Transverse colon (tissue), 4 donors: Measurements from ENCODE around the gene SMYD3. TPM values are rescaled to one million over a fixed set of nuclear protein-coding genes. Genes with fewer than 3 reads are reported as not detected.

Experiments used
- DNase-seq: peaks from one replicate; pipeline ENCODE4 v3.0.0-alpha.2; 2019
- H3K27ac ChIP-seq, 4 donors: fragments of 200-600 bp; sonication (generic); 2 replicates each; pipeline ENCODE4 v1.5.1; 2016 to 2018; ENCODE audit warnings: inconsistent platforms in 4 of 4
- H3K27me3 ChIP-seq: fragments of 200-600 bp; sonication (generic); 2 replicates; pipeline ENCODE4 v1.5.1; 2017; ENCODE audit warnings: inconsistent platforms
- H3K36me3 ChIP-seq, 4 donors: fragments of 200-600 bp; sonication (generic); 2 replicates each; pipeline ENCODE4 v1.5.1; 2017 to 2019; ENCODE audit warnings: inconsistent platforms in 4 of 4
- H3K4me1 ChIP-seq, 4 donors: fragments of 200-600 bp; sonication (generic); 2 replicates each; pipeline ENCODE4 v1.5.1; 2017 to 2020; ENCODE audit warnings: inconsistent platforms in 4 of 4
- H3K4me3 ChIP-seq, 4 donors: fragments of 200-600 bp; sonication (generic); 1 replicate in 1 of 4; 2 replicates in 3 of 4; pipeline versions ENCODE4 v1.5.1 to v1.6.1; 2017 to 2019; ENCODE audit warnings: inconsistent platforms in 4 of 4
- H3K9me3 ChIP-seq, 2 donors: fragments of 200-600 bp; sonication (generic); 2 replicates each; pipeline ENCODE4 v1.5.1; 2017 to 2019; ENCODE audit warnings: inconsistent platforms in 2 of 2
- EP300 ChIP-seq: sonication (generic); formaldehyde crosslinking; IDR thresholded peaks from one replicate; pipeline ENCODE4 v1.6.1; 2017; ENCODE audit warnings: antibody characterized with exemption, low read depth
- POLR2A ChIP-seq: fragments of 450-650 bp; IDR thresholded peaks from one replicate; pipeline ENCODE4 v1.6.1; 2016; ENCODE audit warnings: antibody characterized with exemption, mild to moderate bottlenecking, moderate library complexity
- POLR2AphosphoS5 ChIP-seq, 3 donors: sonication (generic); formaldehyde crosslinking; IDR thresholded peaks; one replicate each; pipeline ENCODE4 v1.6.1; 2016; ENCODE audit warnings: antibody characterized with exemption in 3 of 3
- WGBS, 2 donors: methylation state at CpG; one replicate each; pipeline ENCODE4 v1.1.5; 2018; ENCODE audit warnings: low coverage in 1 of 2; 5-methylcytosine and 5-hydroxymethylcytosine counted together
- in situ Hi-C, 4 donors: fragments of 200-750 bp; cut with MboI; loops; one replicate each; pipeline versions ENCODE4 v1.15.0 to v1.15.1; 2017; ENCODE audit warnings: low sequenced_read_pairs in 3 of 4, low pct_ligation_motif_present in 1 of 4, low pct_unique_long_range_greater_than_20kb in 1 of 4
- intact Hi-C: fragments of 100-400 bp; cut with DNase I; formaldehyde crosslinking; loops from one replicate; pipeline ENCODE4 v1.15.1; 2023; ENCODE audit warnings: low total_unique reads
- total RNA-seq, 4 donors: library from RNA; depleted of rRNA; stranded (reverse); fragments of >200 nt; gene quantifications; one replicate each; pipeline ENCODE4 v1.1.0, GENCODE V29; 2016
- TF ChIP-seq, protein P1 (sequence below), 5 experiments: fragments of 200-600 bp in 3 of 5; fragments of 450-650 bp in 2 of 5; sonication (generic) in 3 of 5; IDR thresholded peaks; 1 replicate in 2 of 5; 2 replicates in 3 of 5; pipeline ENCODE4 v1.5.1; 2016 to 2017; ENCODE audit warnings: antibody characterized with exemption in 5 of 5, inconsistent platforms in 3 of 5, mild to moderate bottlenecking in 2 of 5, moderate library complexity in 1 of 5

Gene SMYD3
- total RNA-seq, 4 donors from 2014 or later, result 10.5 to 31.3 (median 25.8) TPM

DNA sequence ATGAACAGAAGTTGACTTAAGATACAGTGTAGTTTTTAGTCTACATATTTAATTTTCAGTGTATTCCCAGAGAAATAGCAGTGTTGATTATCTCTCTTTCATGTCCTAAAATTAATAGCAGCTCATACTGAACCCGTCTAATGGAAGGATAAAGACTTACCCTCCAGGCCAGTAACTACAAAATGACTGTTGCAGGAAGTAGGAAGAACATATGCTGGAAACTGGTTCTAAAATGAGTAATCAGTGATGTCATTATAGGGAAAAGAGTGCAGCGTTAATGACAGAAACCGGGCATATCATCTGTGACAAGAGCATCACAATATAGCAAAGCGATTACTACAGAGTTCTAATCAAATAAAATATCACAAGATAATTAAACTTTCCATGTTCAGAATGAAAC is 385.5 kb downstream of the SMYD3 start:
- intact Hi-C loops, result no loop called here
- H3K4me3 ChIP-seq, result no peak overlapping the region
- no peak for DNase-seq
- peaks cover 0 to 4% (median 0%) of the 10 kb centered on the region in 4 donors for H3K4me1 ChIP-seq
- H3K27me3 ChIP-seq, result no peaks in the 10 kb centered on the region
- in situ Hi-C loops, result no loop called here
- TF ChIP-seq EP300, result no peak
- no peak for TF ChIP-seq POLR2A
- TF ChIP-seq, protein P1, sequence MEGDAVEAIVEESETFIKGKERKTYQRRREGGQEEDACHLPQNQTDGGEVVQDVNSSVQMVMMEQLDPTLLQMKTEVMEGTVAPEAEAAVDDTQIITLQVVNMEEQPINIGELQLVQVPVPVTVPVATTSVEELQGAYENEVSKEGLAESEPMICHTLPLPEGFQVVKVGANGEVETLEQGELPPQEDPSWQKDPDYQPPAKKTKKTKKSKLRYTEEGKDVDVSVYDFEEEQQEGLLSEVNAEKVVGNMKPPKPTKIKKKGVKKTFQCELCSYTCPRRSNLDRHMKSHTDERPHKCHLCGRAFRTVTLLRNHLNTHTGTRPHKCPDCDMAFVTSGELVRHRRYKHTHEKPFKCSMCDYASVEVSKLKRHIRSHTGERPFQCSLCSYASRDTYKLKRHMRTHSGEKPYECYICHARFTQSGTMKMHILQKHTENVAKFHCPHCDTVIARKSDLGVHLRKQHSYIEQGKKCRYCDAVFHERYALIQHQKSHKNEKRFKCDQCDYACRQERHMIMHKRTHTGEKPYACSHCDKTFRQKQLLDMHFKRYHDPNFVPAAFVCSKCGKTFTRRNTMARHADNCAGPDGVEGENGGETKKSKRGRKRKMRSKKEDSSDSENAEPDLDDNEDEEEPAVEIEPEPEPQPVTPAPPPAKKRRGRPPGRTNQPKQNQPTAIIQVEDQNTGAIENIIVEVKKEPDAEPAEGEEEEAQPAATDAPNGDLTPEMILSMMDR (IDR thresholded peaks at IDR 0.05), result no peak
- no peak for TF ChIP-seq POLR2AphosphoS5 (IDR thresholded peaks at IDR 0.05)
- 82 to 89% methylated on average over 3 to 4 of the region's 4 CpGs for WGBS, 2 donors
- H3K27ac ChIP-seq, result no peak overlapping the region
- no peaks in the 10 kb centered on the region for H3K9me3 ChIP-seq
- no peaks in the 10 kb centered on the region for H3K36me3 ChIP-seq

DNA sequence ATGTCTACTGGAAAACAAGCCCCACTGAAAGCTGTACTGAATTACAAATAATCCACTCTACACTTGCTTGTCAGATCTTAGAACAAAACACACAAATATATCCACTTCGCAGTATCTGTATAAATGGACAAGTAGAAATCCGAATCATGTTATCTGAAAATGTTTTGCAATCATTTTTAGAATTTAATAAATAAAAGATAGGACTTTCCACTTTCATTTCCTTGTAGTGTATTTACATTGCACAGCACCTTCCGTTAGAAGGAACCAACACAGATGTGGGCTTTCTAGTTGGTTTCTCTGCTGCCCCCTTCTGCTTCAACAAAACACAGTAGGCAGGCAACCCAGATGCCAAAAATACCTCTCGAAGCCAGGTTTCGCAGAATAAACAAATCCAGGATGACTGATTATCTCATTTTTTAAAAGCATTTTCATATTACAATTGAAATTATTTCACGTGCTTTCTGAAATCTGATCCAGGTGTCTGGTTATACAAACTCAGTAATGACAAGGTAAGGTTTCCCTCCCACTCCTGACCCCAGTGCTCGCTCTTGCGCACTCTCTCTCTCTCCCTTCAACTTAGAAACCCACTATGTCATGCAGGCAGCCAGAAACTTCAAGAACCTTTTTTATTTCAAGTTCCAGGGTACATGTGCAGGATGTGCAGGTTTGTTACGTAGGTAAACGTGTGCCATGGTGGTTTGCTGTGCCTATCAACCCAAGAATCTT is 389.9 kb downstream of the SMYD3 start:
- no peak for TF ChIP-seq POLR2AphosphoS5 (IDR thresholded peaks at IDR 0.05)
- TF ChIP-seq, protein P1 (IDR thresholded peaks at IDR 0.05), result peak in 3 of 5 experiments; percentile 33 to 39 (median 35)
- Histone ChIP-seq H3K27ac (no peak overlapping the region), H3K9me3 (no peaks in the 10 kb centered on the region), H3K36me3 (no peaks in the 10 kb centered on the region), H3K4me1 (peaks cover 0 to 4% (median 0%) of the 10 kb centered on the region in 4 donors), H3K4me3 (no peak overlapping the region), H3K27me3 (no peaks in the 10 kb centered on the region)
- DNase-seq, result peak; percentile 9
- intact Hi-C loops (no loop called here), in situ Hi-C loops (no loop called here)
- WGBS, 2 donors, result 42 to 45% methylated on average over 10 of the region's 10 CpGs

DNA sequence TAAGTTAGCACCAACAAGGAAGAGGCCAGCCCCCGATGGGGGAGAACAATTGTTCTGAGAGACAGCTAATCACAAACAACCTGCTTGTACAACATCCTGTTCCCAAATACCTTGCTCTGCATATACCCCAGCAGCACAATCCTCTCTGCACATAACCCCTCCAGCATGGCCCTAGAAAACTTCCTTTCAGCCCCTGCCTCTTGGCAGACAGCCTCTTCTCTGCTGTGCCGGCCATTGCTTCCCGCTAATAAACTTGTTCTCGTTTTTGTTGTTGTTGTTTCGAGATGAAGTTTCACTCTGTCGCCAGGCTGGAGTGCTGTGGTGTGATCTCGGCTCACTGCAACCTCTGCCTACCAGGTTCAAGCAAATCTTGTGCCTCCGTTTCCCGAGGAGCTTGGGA is 392.7 kb downstream of the SMYD3 start:
- H3K27me3 ChIP-seq, result no peaks in the 10 kb centered on the region
- no peak overlapping the region for H3K4me3 ChIP-seq
- intact Hi-C loops (no loop called here), in situ Hi-C loops (no loop called here)
- no peak overlapping the region for H3K27ac ChIP-seq
- WGBS, 2 donors, result 80% methylated on average over 9 of the region's 9 CpGs; no CpG with 5 or more reads in 1 of the 2 donors
- DNase-seq, result no peak
- TF ChIP-seq EP300 (no peak), POLR2A (no peak), POLR2AphosphoS5 (IDR thresholded peaks at IDR 0.05) (no peak)
- TF ChIP-seq, protein P1 (IDR thresholded peaks at IDR 0.05), result no peak
- H3K9me3 ChIP-seq, result no peaks in the 10 kb centered on the region
- no peaks in the 10 kb centered on the region for H3K36me3 ChIP-seq
- peaks cover 0 to 8% (median 0%) of the 10 kb centered on the region in 4 donors for H3K4me1 ChIP-seq

DNA sequence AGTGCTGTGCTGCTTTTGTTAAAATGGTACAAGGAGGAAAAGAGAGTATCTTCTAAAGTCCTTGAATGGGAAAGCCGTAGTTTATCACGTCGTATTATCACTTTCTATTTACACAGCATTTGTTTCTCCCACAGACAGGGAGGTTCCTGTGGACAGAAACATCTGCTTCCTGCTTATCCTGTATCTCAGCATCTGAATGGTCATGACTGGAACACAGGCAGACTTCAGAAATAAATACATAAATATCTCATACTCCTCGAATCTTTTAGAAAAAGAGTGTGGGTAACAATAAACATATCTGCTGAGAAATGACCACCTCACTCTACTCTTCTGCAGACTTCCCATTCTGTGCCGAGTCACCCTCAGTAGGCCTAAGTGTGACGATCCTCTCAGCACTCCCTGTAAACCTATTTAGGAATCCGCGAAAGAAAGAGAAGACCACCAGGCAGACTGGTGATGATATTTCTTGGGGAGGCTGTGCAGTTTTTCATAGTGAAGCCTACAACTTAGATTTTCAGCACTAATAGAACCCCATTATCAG is 393.5 kb downstream of the SMYD3 start:
- Histone ChIP-seq H3K9me3 (no peaks in the 10 kb centered on the region), H3K4me1 (peaks cover 0 to 8% (median 0%) of the 10 kb centered on the region in 4 donors), H3K36me3 (no peaks in the 10 kb centered on the region), H3K27me3 (no peaks in the 10 kb centered on the region), H3K4me3 (no peak overlapping the region), H3K27ac (no peak overlapping the region)
- in situ Hi-C loops (no loop called here), intact Hi-C loops (no loop called here)
- TF ChIP-seq, protein P1 (IDR thresholded peaks at IDR 0.05), result no peak
- TF ChIP-seq POLR2AphosphoS5 (IDR thresholded peaks at IDR 0.05) (no peak), EP300 (no peak), POLR2A (no peak)
- WGBS, 2 donors, result 37 to 69% methylated on average over 5 to 8 of the region's 8 CpGs
- no peak for DNase-seq
